ENCODE results near the gene SAMD4A.

The SAMD4A gene

DNA sequence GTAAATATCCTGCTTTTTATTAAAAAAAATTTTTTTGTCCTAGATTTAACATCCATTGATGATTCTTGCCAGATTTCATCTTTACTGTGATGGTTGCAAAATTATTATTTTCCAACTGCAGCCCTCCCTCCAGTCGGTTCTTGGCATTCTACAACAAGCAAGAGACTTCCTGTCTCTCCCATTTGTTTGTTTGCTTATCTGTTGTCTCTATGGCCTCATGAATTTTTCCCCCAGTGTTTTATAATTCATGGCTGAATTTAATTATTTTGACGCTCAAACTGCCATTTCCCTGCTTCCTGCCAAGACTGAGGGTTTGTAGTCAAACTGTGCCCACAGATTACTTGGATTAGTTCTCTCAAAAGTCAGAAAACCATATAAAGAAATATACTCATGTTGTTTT, 31.3 kb upstream of the SAMD4A start:
- TF ChIP-seq POLR2AphosphoS5 (IDR thresholded peaks at IDR 0.05; ENCODE audit: borderline replicate concordance, low read depth, low read length) (no peak), FOXP2 (optimal IDR thresholded peaks at IDR 0.05; ENCODE audit: control extremely low read depth, extremely low read length, insufficient read depth) (peak; percentile 51)

DNA sequence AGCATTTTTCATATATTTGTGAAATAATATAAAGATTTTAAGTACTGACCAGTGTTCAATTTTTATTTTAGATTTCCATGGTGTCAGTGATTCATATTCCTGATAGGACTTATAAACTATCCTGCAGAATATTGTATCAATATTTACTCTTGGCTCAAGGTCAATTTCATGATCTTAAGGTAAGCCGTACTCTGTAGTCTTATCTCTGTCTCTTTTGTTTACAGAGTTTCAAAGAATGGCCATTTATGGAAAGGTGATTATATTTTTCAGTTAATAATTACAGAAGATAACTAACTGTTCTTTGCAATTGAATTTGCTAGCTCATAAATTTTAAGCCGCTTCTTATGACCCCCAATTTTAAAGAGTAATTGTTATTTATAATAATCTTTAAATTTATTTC, 29.3 kb upstream of the SAMD4A start:
- no peak overlapping the region for H3K9ac ChIP-seq (ENCODE audit: insufficient read length)
- TF ChIP-seq EZH2 (IDR thresholded peaks at IDR 0.05) = no peak
- no peak for TF ChIP-seq POLR2AphosphoS5 (IDR thresholded peaks at IDR 0.05; ENCODE audit: borderline replicate concordance, low read depth, low read length)
- TF ChIP-seq FOXP2 (optimal IDR thresholded peaks at IDR 0.05; ENCODE audit: control extremely low read depth, extremely low read length, insufficient read depth) = no peak
- no peak overlapping the region for H3K4me3 ChIP-seq
- no peak overlapping the region for H3K27ac ChIP-seq
- no peak for DNase-seq (ENCODE audit: low read depth, low spot score)
- H3K36me3 ChIP-seq (ENCODE audit: insufficient read depth, low read length) = no peaks in the 10 kb centered on the region
- H3K9me3 ChIP-seq (ENCODE audit: low read depth, low read length) = no peaks in the 10 kb centered on the region

More for the DNA sequence above, 31.3 kb upstream of the SAMD4A start:
- Histone ChIP-seq H3K9me3 (ENCODE audit: low read depth, low read length) (no peaks in the 10 kb centered on the region), H3K9ac (ENCODE audit: insufficient read length) (no peak overlapping the region), H3K4me3 (peak overlapping the region; percentile 14; the same call in 1 of the 2 replicates), H3K27ac (peak overlapping the region; percentile 67), H3K36me3 (ENCODE audit: insufficient read depth, low read length) (no peaks in the 10 kb centered on the region)
- DNase-seq (ENCODE audit: low read depth, low spot score) = no peak

DNA sequence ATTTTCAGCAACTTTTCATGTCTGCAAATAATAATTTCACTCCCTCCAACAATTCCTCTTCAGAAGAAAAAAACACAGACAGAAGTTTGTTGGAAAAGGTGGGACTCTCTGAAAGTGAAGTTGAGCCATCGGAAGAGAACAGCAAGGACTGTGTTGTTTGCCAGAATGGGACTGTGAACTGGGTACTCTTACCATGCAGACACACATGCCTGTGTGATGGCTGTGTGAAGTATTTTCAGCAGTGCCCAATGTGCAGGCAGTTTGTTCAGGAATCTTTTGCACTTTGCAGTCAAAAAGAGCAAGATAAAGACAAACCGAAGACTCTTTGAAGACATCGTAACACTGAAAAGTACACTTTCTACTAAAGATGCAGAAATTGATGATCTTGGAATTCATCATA, 28.9 kb upstream of the SAMD4A start:
- Histone ChIP-seq H3K27ac (no peak overlapping the region), H3K4me3 (no peak overlapping the region), H3K9ac (ENCODE audit: insufficient read length) (no peak overlapping the region), H3K36me3 (ENCODE audit: insufficient read depth, low read length) (no peaks in the 10 kb centered on the region), H3K9me3 (ENCODE audit: low read depth, low read length) (no peaks in the 10 kb centered on the region)
- TF ChIP-seq FOXP2 (optimal IDR thresholded peaks at IDR 0.05; ENCODE audit: control extremely low read depth, extremely low read length, insufficient read depth) (no peak), POLR2AphosphoS5 (IDR thresholded peaks at IDR 0.05; ENCODE audit: borderline replicate concordance, low read depth, low read length) (no peak), EZH2 (IDR thresholded peaks at IDR 0.05) (no peak)
- DNase-seq (ENCODE audit: low read depth, low spot score) = no peak

DNA sequence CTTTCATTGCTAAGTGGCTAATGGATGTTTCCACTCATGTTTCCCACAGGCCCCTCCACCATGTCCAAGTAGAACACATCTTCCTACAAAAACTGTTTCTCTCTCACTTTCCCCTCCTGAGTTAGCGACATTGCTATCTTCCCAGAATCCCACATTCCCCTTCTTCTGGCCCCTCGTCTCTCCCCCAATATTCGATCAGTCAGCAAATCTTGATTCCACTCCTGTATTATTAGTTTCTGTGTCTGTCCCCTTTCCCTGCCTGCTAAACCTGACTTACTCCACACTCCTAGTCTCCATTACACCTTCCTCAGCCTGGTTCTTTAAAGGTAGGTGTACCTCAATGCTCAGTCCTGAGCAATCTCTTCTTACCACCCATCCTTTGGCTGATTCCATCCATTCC, 19.3 kb upstream of the SAMD4A start:
- no peak overlapping the region for H3K4me3 ChIP-seq
- DNase-seq (ENCODE audit: low read depth, low spot score) = no peak
- H3K9me3 ChIP-seq (ENCODE audit: low read depth, low read length) = no peaks in the 10 kb centered on the region
- no peaks in the 10 kb centered on the region for H3K36me3 ChIP-seq (ENCODE audit: insufficient read depth, low read length)
- H3K27ac ChIP-seq = no peak overlapping the region
- H3K9ac ChIP-seq (ENCODE audit: insufficient read length) = no peak overlapping the region
- TF ChIP-seq POLR2AphosphoS5 (IDR thresholded peaks at IDR 0.05; ENCODE audit: borderline replicate concordance, low read depth, low read length) (no peak), EZH2 (IDR thresholded peaks at IDR 0.05) (no peak), FOXP2 (optimal IDR thresholded peaks at IDR 0.05; ENCODE audit: control extremely low read depth, extremely low read length, insufficient read depth) (no peak)

DNA sequence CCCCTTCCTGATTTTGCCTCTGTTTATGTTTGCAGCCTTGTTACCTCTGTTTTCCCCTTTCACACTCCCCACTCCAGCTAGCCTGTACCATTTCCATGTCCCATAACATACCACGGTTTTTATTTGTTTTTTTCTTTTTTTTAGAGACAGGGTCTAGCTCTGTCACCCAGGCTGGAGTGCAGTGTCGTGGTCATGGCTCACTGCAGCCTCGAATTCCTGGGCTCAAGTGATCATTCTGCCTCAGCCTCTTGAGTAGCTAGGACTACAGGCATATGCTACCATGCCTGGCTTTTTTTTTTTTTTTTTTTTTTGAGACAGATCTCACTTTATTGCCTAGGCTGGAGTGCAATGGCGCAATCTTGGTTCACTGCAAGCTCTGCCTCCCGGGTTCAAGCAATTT, 18.4 kb upstream of the SAMD4A start:
- TF ChIP-seq FOXP2 (optimal IDR thresholded peaks at IDR 0.05; ENCODE audit: control extremely low read depth, extremely low read length, insufficient read depth) = no peak
- no peak for TF ChIP-seq POLR2AphosphoS5 (IDR thresholded peaks at IDR 0.05; ENCODE audit: borderline replicate concordance, low read depth, low read length)
- no peak for TF ChIP-seq EZH2 (IDR thresholded peaks at IDR 0.05)
- Histone ChIP-seq H3K36me3 (ENCODE audit: insufficient read depth, low read length) (no peaks in the 10 kb centered on the region), H3K27ac (no peak overlapping the region), H3K4me3 (no peak overlapping the region), H3K9me3 (ENCODE audit: low read depth, low read length) (no peaks in the 10 kb centered on the region), H3K9ac (ENCODE audit: insufficient read length) (no peak overlapping the region)
- no peak for DNase-seq (ENCODE audit: low read depth, low spot score)

DNA sequence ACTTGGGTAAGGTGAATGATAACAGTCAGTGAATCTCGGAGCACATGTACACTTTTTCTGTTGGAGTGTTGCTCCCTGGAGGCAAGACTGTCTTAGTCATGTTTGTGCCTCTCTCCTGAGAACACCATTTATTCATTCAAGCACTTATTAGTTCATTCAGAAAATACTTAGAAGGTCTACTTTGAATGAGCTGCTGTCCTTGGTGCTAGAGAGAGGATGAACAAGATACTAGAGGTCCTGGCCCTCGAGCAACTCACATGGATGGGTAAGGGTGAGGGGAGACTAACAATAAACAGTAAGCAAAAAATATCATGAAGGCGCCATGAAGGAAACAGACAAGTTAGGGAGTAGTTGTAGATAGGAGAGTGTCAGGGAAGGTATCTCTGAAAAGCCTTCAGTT, 17.1 kb upstream of the SAMD4A start:
- Histone ChIP-seq H3K36me3 (ENCODE audit: insufficient read depth, low read length) (no peaks in the 10 kb centered on the region), H3K9ac (ENCODE audit: insufficient read length) (no peak overlapping the region), H3K27ac (no peak overlapping the region), H3K9me3 (ENCODE audit: low read depth, low read length) (no peaks in the 10 kb centered on the region), H3K4me3 (no peak overlapping the region)
- DNase-seq (ENCODE audit: low read depth, low spot score) = no peak
- no peak for TF ChIP-seq FOXP2 (optimal IDR thresholded peaks at IDR 0.05; ENCODE audit: control extremely low read depth, extremely low read length, insufficient read depth)
- TF ChIP-seq POLR2AphosphoS5 (IDR thresholded peaks at IDR 0.05; ENCODE audit: borderline replicate concordance, low read depth, low read length) = no peak
- TF ChIP-seq EZH2 (IDR thresholded peaks at IDR 0.05) = no peak

DNA sequence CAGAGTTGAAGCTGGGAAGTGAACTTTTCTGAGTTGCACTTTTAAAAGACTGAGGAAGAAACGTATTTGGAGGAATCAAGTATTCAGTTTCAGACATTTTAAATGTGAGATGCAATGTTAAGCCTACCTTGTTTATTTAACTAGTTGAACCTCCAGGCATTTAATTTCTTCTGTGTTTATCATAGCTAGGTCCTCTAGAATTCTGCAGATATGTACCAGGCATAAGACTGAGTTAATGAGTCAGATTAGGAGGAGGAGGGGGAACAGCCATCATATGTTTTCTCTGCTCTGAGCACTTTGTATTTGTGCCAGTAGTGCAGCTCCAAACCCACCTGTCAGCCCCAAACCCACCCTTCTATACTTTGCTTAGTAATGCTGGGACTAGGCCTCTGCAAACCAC, 16.4 kb upstream of the SAMD4A start:
- no peak for DNase-seq (ENCODE audit: low read depth, low spot score)
- no peak overlapping the region for H3K27ac ChIP-seq
- H3K4me3 ChIP-seq = no peak overlapping the region
- H3K36me3 ChIP-seq (ENCODE audit: insufficient read depth, low read length) = no peaks in the 10 kb centered on the region
- H3K9me3 ChIP-seq (ENCODE audit: low read depth, low read length) = no peaks in the 10 kb centered on the region
- TF ChIP-seq FOXP2 (optimal IDR thresholded peaks at IDR 0.05; ENCODE audit: control extremely low read depth, extremely low read length, insufficient read depth) (no peak), EZH2 (IDR thresholded peaks at IDR 0.05) (no peak), POLR2AphosphoS5 (IDR thresholded peaks at IDR 0.05; ENCODE audit: borderline replicate concordance, low read depth, low read length) (no peak)
- H3K9ac ChIP-seq (ENCODE audit: insufficient read length) = no peak overlapping the region

DNA sequence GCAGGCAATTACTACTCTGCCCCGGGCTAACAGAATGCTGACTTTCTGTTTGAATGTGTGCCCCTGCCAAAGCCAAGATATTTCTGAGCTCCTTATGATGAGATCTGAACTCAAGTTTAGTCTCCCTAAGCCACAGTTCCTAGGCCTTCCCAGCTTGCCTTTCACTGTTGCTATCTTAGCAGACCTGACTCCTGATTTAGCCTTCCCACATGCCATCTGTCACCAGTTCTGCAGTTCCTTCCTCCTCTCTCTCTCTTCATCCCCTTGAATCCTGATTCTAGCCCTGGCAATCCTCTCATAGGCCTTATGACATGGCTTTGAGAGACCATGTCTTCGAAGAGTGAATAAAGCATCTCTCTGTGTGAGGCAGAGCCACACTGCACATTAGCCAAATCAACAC, 12.5 kb upstream of the SAMD4A start:
- Histone ChIP-seq H3K36me3 (ENCODE audit: insufficient read depth, low read length) (no peaks in the 10 kb centered on the region), H3K9me3 (ENCODE audit: low read depth, low read length) (no peaks in the 10 kb centered on the region), H3K4me3 (no peak overlapping the region), H3K27ac (no peak overlapping the region), H3K9ac (ENCODE audit: insufficient read length) (no peak overlapping the region)
- no peak for DNase-seq (ENCODE audit: low read depth, low spot score)
- TF ChIP-seq POLR2AphosphoS5 (IDR thresholded peaks at IDR 0.05; ENCODE audit: borderline replicate concordance, low read depth, low read length) (no peak), FOXP2 (optimal IDR thresholded peaks at IDR 0.05; ENCODE audit: control extremely low read depth, extremely low read length, insufficient read depth) (no peak), EZH2 (IDR thresholded peaks at IDR 0.05) (no peak)

DNA sequence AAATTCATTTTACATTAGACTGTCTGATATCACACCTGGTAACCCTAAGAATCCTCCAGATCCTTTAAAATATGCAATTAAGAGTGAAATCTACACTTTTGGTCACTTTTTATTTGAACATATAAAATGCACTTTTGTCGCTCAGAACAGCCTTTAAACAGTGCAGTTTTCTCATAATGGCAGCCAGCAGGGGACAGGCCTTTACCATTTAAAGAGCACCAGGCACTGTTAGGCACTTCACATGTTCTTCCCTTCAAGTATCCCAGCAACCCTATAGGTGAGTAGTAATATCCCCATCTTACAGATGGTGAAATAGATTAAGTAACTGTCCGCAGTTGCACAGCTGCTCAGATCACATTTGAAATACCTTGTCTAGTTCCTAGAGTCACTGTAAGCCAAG, 11.3 kb upstream of the SAMD4A start:
- Histone ChIP-seq H3K4me3 (no peak overlapping the region), H3K9ac (ENCODE audit: insufficient read length) (no peak overlapping the region), H3K27ac (no peak overlapping the region), H3K36me3 (ENCODE audit: insufficient read depth, low read length) (no peaks in the 10 kb centered on the region), H3K9me3 (ENCODE audit: low read depth, low read length) (no peaks in the 10 kb centered on the region)
- TF ChIP-seq POLR2AphosphoS5 (IDR thresholded peaks at IDR 0.05; ENCODE audit: borderline replicate concordance, low read depth, low read length) (no peak), FOXP2 (optimal IDR thresholded peaks at IDR 0.05; ENCODE audit: control extremely low read depth, extremely low read length, insufficient read depth) (no peak), EZH2 (IDR thresholded peaks at IDR 0.05) (no peak)
- DNase-seq (ENCODE audit: low read depth, low spot score) = no peak
